Activated CD8-positive, alpha-beta memory T cell treated with anti-CD3 and anti-CD28 coated beads, Interleukin-2, amount 50 U/mL, for 4 hours (primary cell): ENCODE results near the gene RNASEH2C.

Source experiments
- DNase-seq: peaks from one replicate; pipeline ENCODE4 v3.0.0-alpha.2; 2020

The RNASEH2C gene

GRCh38 chr11:65680192-65680743, 40.3 kb downstream of the RNASEH2C start:
- DNase-seq = no peak

GRCh38 chr11:65672982-65673381, 47.6 kb downstream of the RNASEH2C start:
- no peak for DNase-seq

DNA sequence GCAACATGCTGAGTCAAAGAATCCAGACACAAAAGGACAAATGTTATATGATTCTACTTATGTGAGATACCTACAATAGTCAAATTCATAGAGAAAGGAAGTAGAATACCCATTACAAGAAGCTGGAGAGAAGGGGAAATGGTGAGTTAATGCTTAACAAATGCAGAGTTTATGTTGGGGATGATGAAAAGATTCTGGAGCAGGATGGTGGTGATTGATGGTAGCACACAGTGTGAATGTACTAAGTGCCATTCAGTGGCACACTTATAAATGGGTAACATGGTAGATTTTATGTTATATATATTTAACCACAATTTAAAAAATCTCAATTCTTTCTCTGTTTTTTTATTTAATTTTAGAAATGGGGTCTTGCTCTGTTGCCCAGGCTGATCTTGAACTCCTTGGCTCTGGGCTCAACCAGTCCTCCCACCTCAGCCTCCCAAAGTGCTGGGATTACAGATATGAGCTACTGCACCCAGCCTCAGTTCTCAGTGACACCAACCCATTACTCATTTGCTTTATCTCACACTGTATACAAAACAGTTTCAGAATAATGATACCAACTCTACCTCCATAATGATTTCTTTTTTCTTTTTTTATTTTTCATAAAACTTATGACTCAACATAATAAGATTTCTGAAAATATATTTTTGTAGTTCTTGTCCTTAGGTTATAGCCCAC, 48.3 kb downstream of the RNASEH2C start:
- no peak for DNase-seq
